ENCODE measurements around the gene TAC4.

The TAC4 gene

GRCh38 chr17:49859991-49860953 is 12.4 kb upstream of the TAC4 start:
- H3K27me3 ChIP-seq (ENCODE audit: control insufficient read depth in 1 of 2, insufficient read depth in 2 of 2, low read length in 2 of 2), result no peaks in the 10 kb centered on the region
- no peaks in the 10 kb centered on the region for H3K4me1 ChIP-seq (ENCODE audit: control insufficient read depth in 1 of 2, insufficient read depth in 2 of 2, low read length in 2 of 2)
- H3K9me3 ChIP-seq (ENCODE audit: control insufficient read depth in 1 of 2, low read length in 2 of 2), result no peaks in the 10 kb centered on the region
- H3K27ac ChIP-seq (ENCODE audit: low read depth, low read length), result no peak overlapping the region
- no peak overlapping the region for H3K9ac ChIP-seq (ENCODE audit: low read depth in 1 of 2, low read length in 2 of 2)
- no peak overlapping the region for H3K4me3 ChIP-seq (ENCODE audit: low read depth in 1 of 2, low read length in 2 of 2)
- no peaks in the 10 kb centered on the region for H3K36me3 ChIP-seq (ENCODE audit: control insufficient read depth in 1 of 2, insufficient read depth in 2 of 2, low read length in 2 of 2)

GRCh38 chr17:49858796-49859195 is 10.9 kb upstream of the TAC4 start:
- no peak overlapping the region for H3K9ac ChIP-seq (ENCODE audit: low read depth in 1 of 2, low read length in 2 of 2)
- no peaks in the 10 kb centered on the region for H3K9me3 ChIP-seq (ENCODE audit: control insufficient read depth in 1 of 2, low read length in 2 of 2)
- H3K27me3 ChIP-seq (ENCODE audit: control insufficient read depth in 1 of 2, insufficient read depth in 2 of 2, low read length in 2 of 2), result no peaks in the 10 kb centered on the region
- no peaks in the 10 kb centered on the region for H3K4me1 ChIP-seq (ENCODE audit: control insufficient read depth in 1 of 2, insufficient read depth in 2 of 2, low read length in 2 of 2)
- no peak overlapping the region for H3K27ac ChIP-seq (ENCODE audit: low read depth, low read length)
- H3K36me3 ChIP-seq (ENCODE audit: control insufficient read depth in 1 of 2, insufficient read depth in 2 of 2, low read length in 2 of 2), result no peaks in the 10 kb centered on the region
- no peak overlapping the region for H3K4me3 ChIP-seq (ENCODE audit: low read depth in 1 of 2, low read length in 2 of 2)

GRCh38 chr17:49854126-49854525 is 6.3 kb upstream of the TAC4 start:
- no peak overlapping the region for H3K27ac ChIP-seq (ENCODE audit: low read depth, low read length)
- H3K4me1 ChIP-seq (ENCODE audit: control insufficient read depth in 1 of 2, insufficient read depth in 2 of 2, low read length in 2 of 2), result peaks cover 9 to 17% of the 10 kb centered on the region in 2 donors
- no peaks in the 10 kb centered on the region for H3K36me3 ChIP-seq (ENCODE audit: control insufficient read depth in 1 of 2, insufficient read depth in 2 of 2, low read length in 2 of 2)
- no peaks in the 10 kb centered on the region for H3K9me3 ChIP-seq (ENCODE audit: control insufficient read depth in 1 of 2, low read length in 2 of 2)
- peaks cover 10 to 13% of the 10 kb centered on the region in 2 donors for H3K27me3 ChIP-seq (ENCODE audit: control insufficient read depth in 1 of 2, insufficient read depth in 2 of 2, low read length in 2 of 2)
- H3K4me3 ChIP-seq (ENCODE audit: low read depth in 1 of 2, low read length in 2 of 2), result no peak overlapping the region
- no peak overlapping the region for H3K9ac ChIP-seq (ENCODE audit: low read depth in 1 of 2, low read length in 2 of 2)

GRCh38 chr17:49853470-49854015 is 5.7 kb upstream of the TAC4 start:
- Histone ChIP-seq H3K4me3 (ENCODE audit: low read depth in 1 of 2, low read length in 2 of 2) (no peak overlapping the region), H3K4me1 (ENCODE audit: control insufficient read depth in 1 of 2, insufficient read depth in 2 of 2, low read length in 2 of 2) (peaks cover 9 to 17% of the 10 kb centered on the region in 2 donors), H3K36me3 (ENCODE audit: control insufficient read depth in 1 of 2, insufficient read depth in 2 of 2, low read length in 2 of 2) (no peaks in the 10 kb centered on the region), H3K9ac (ENCODE audit: low read depth in 1 of 2, low read length in 2 of 2) (no peak overlapping the region), H3K27me3 (ENCODE audit: control insufficient read depth in 1 of 2, insufficient read depth in 2 of 2, low read length in 2 of 2) (peaks cover 10 to 13% of the 10 kb centered on the region in 2 donors), H3K9me3 (ENCODE audit: control insufficient read depth in 1 of 2, low read length in 2 of 2) (no peaks in the 10 kb centered on the region), H3K27ac (ENCODE audit: low read depth, low read length) (no peak overlapping the region)

GRCh38 chr17:49851387-49852291 is 3.8 kb upstream of the TAC4 start:
- peaks cover 10 to 13% of the 10 kb centered on the region in 2 donors for H3K27me3 ChIP-seq (ENCODE audit: control insufficient read depth in 1 of 2, insufficient read depth in 2 of 2, low read length in 2 of 2)
- H3K27ac ChIP-seq (ENCODE audit: low read depth, low read length), result no peak overlapping the region
- peak overlapping the region; percentile 10 to 37 for H3K9ac ChIP-seq (ENCODE audit: low read depth in 1 of 2, low read length in 2 of 2)
- no peaks in the 10 kb centered on the region for H3K9me3 ChIP-seq (ENCODE audit: control insufficient read depth in 1 of 2, low read length in 2 of 2)
- no peaks in the 10 kb centered on the region for H3K36me3 ChIP-seq (ENCODE audit: control insufficient read depth in 1 of 2, insufficient read depth in 2 of 2, low read length in 2 of 2)
- peaks cover 9 to 17% of the 10 kb centered on the region in 2 donors for H3K4me1 ChIP-seq (ENCODE audit: control insufficient read depth in 1 of 2, insufficient read depth in 2 of 2, low read length in 2 of 2)
- H3K4me3 ChIP-seq (ENCODE audit: low read depth in 1 of 2, low read length in 2 of 2), result peak overlapping the region; percentile 65 to 70

- no peaks in the 10 kb centered on the region for H3K9me3 ChIP-seq (ENCODE audit: control insufficient read depth in 1 of 2, low read length in 2 of 2)
- H3K9ac ChIP-seq (ENCODE audit: low read depth in 1 of 2, low read length in 2 of 2), result peak overlapping the region in 1 of 2 donors; percentile 21
- H3K27me3 ChIP-seq (ENCODE audit: control insufficient read depth in 1 of 2, insufficient read depth in 2 of 2, low read length in 2 of 2), result peaks cover 10 to 13% of the 10 kb centered on the region in 2 donors
- peaks cover 9 to 17% of the 10 kb centered on the region in 2 donors for H3K4me1 ChIP-seq (ENCODE audit: control insufficient read depth in 1 of 2, insufficient read depth in 2 of 2, low read length in 2 of 2)
- no peaks in the 10 kb centered on the region for H3K36me3 ChIP-seq (ENCODE audit: control insufficient read depth in 1 of 2, insufficient read depth in 2 of 2, low read length in 2 of 2)
- H3K4me3 ChIP-seq (ENCODE audit: low read depth in 1 of 2, low read length in 2 of 2), result peak overlapping the region; percentile 65 to 70
- H3K27ac ChIP-seq (ENCODE audit: low read depth, low read length), result no peak overlapping the region
Measured at GRCh38 chr17:49850772-49851386, 3.0 kb upstream of the TAC4 start.

GRCh38 chr17:49850218-49850610 is 2.3 kb upstream of the TAC4 start:
- Histone ChIP-seq H3K9ac (ENCODE audit: low read depth in 1 of 2, low read length in 2 of 2) (peak overlapping the region in 1 of 2 donors; percentile 21), H3K27me3 (ENCODE audit: control insufficient read depth in 1 of 2, insufficient read depth in 2 of 2, low read length in 2 of 2) (peaks cover 10 to 13% of the 10 kb centered on the region in 2 donors), H3K4me3 (ENCODE audit: low read depth in 1 of 2, low read length in 2 of 2) (no peak overlapping the region), H3K36me3 (ENCODE audit: control insufficient read depth in 1 of 2, insufficient read depth in 2 of 2, low read length in 2 of 2) (no peaks in the 10 kb centered on the region), H3K9me3 (ENCODE audit: control insufficient read depth in 1 of 2, low read length in 2 of 2) (no peaks in the 10 kb centered on the region), H3K27ac (ENCODE audit: low read depth, low read length) (no peak overlapping the region), H3K4me1 (ENCODE audit: control insufficient read depth in 1 of 2, insufficient read depth in 2 of 2, low read length in 2 of 2) (peaks cover 10 to 19% of the 10 kb centered on the region in 2 donors)

- peaks cover 10 to 13% of the 10 kb centered on the region in 2 donors for H3K27me3 ChIP-seq (ENCODE audit: control insufficient read depth in 1 of 2, insufficient read depth in 2 of 2, low read length in 2 of 2)
- peaks cover 13 to 22% of the 10 kb centered on the region in 2 donors for H3K4me1 ChIP-seq (ENCODE audit: control insufficient read depth in 1 of 2, insufficient read depth in 2 of 2, low read length in 2 of 2)
- no peak overlapping the region for H3K9ac ChIP-seq (ENCODE audit: low read depth in 1 of 2, low read length in 2 of 2)
- H3K36me3 ChIP-seq (ENCODE audit: control insufficient read depth in 1 of 2, insufficient read depth in 2 of 2, low read length in 2 of 2), result peaks cover 0 to 3% of the 10 kb centered on the region in 2 donors
- H3K4me3 ChIP-seq (ENCODE audit: low read depth in 1 of 2, low read length in 2 of 2), result no peak overlapping the region
- H3K27ac ChIP-seq (ENCODE audit: low read depth, low read length), result no peak overlapping the region
- H3K9me3 ChIP-seq (ENCODE audit: control insufficient read depth in 1 of 2, low read length in 2 of 2), result no peaks in the 10 kb centered on the region
Measured at GRCh38 chr17:49848739-49849138, 870 bp upstream of the TAC4 start.

- H3K9me3 ChIP-seq (ENCODE audit: control insufficient read depth in 1 of 2, low read length in 2 of 2), result no peaks in the 10 kb centered on the region
- H3K4me3 ChIP-seq (ENCODE audit: low read depth in 1 of 2, low read length in 2 of 2), result no peak overlapping the region
- peaks cover 12 to 21% of the 10 kb centered on the region in 2 donors for H3K4me1 ChIP-seq (ENCODE audit: control insufficient read depth in 1 of 2, insufficient read depth in 2 of 2, low read length in 2 of 2)
- peaks cover 10 to 13% of the 10 kb centered on the region in 2 donors for H3K27me3 ChIP-seq (ENCODE audit: control insufficient read depth in 1 of 2, insufficient read depth in 2 of 2, low read length in 2 of 2)
- no peak overlapping the region for H3K9ac ChIP-seq (ENCODE audit: low read depth in 1 of 2, low read length in 2 of 2)
- H3K36me3 ChIP-seq (ENCODE audit: control insufficient read depth in 1 of 2, insufficient read depth in 2 of 2, low read length in 2 of 2), result peaks cover 0 to 3% of the 10 kb centered on the region in 2 donors
- no peak overlapping the region for H3K27ac ChIP-seq (ENCODE audit: low read depth, low read length)
Measured at GRCh38 chr17:49846938-49847712, 744 bp downstream of the TAC4 start.
